HG03135 (cell line): ENCODE data around the gene ITIH2.
"Not testable (repeated sequence)": the region's sequence is repeated elsewhere in the genome, so short reads cannot be mapped to it uniquely, and the experiment has no call there.

ENCODE experiments used
- ATAC-seq: cut with Tn5 transposase; IDR thresholded peaks from one replicate; pipeline ENCODE4 v1.9.1; 2021; ENCODE audit warnings: mild to moderate bottlenecking, moderate library complexity; ENCODE audit not compliant: unreplicated experiment

ITIH2 gene

DNA sequence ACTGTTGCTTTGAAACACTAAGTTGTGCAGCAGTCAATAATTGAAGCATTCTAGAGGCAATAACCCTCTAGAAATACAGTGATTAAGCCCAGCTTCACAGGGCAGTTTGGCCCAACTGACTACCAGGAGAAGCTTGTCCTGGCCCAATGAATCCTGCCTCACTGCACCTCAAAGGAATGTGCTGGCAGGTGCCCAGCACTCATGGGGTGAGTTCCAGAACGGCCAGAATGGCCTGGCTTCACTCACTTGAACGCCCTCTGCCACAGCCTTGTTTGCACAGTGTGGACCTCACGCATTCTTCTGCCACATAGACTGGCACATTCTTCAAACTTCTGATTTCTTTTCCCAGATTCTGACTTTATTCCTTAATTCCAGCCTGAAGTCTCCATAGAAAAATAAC is 6.6 kb upstream of the ITIH2 start:
- no peak for ATAC-seq

DNA sequence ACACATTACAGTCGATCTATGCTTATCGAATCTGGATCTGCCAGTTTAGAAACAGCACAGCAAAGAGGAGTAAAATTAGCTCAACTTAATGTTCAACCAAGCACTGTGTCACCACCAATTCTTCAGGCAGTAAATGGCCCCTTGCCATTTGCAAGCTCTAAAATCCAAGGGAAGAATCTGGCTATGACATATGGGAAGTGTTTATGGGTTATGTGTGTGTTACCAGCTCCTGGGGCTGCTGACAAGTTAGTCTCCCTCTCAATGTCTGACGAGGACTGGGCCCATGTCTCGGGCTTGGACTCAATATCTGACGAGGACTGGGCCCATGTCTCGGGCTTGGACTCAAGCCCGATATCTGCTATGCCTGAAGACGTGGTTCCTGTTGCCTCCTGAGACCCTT is 5.7 kb upstream of the ITIH2 start:
- no peak for ATAC-seq

DNA sequence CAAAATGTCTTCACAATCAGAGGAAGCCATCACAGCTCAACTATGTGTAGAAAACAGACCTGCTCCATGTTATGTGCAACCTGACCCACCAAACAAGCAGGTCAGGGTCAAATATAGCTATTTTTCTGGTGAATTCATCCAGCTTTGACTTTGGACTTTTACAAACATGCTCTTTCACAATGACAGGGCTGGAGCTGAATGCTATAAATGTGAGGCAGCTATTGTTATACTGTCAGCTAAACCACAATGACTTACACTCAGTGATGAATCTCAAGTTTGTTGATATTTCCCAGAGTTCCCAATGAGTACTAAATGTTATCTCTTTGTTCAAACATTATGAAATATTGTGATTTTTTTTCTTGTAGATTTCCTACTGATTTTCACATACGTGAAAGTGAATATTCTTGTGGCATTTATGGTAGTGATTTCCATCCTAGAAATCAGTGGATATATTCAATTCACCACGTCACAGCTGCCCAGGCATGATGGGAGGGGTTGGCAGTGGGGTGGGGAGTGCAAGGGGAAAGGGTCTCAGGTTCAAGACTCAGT is 2.5 kb upstream of the ITIH2 start:
- no peak for ATAC-seq

DNA sequence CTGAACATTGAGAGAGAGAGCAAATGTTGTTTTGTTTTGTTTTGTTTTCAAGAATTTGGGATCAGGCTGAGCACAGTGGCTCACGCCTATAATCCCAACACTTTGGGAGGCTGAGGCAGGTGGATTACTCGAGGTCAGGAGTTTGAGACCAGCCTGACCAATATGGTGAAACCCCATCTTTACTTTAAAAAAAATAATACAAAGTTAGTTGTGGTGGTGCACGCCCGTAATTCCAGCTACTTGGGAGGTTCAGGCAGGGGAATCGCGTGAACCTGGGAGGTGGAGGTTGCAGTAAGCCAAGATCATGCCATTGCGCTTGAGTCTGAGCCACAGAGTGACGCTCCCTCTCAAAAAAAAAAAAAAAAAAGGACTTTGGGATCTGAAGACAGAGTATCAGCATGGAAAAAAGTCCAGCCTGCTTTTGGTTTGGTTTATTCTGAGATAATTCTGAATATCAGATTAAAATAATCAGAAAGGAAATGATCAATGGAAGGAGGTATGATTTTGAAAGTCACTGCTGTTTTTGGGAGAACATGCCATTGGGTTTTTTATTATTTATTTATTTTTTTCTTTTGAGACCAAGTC is 1.9 kb upstream of the ITIH2 start:
- ATAC-seq = no peak

DNA sequence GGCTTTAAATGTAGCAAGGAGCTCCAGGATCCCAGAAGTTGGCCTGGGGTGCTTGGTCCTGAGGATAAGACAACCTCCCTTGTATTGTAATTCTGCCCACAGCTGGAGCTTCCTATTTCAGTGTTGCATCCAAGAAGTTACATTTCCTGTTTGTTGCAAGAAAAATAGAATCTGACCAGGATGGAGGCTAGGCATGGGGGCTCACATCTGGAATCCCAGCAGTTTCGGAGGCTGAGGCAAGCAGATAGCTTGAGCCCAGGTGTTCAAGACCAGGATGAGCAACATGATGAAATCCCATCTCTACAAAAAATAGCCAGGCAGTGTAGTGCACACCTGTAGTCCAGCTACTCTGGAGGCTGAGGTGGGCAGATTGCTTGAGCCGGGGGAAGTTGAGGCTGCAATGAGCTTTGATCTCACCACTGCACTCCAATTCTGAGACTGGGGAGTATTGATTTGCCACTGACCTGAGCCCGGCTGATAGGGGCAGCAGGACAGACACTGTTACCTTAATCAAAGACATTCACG is 766 bp upstream of the ITIH2 start:
- ATAC-seq = no peak

DNA sequence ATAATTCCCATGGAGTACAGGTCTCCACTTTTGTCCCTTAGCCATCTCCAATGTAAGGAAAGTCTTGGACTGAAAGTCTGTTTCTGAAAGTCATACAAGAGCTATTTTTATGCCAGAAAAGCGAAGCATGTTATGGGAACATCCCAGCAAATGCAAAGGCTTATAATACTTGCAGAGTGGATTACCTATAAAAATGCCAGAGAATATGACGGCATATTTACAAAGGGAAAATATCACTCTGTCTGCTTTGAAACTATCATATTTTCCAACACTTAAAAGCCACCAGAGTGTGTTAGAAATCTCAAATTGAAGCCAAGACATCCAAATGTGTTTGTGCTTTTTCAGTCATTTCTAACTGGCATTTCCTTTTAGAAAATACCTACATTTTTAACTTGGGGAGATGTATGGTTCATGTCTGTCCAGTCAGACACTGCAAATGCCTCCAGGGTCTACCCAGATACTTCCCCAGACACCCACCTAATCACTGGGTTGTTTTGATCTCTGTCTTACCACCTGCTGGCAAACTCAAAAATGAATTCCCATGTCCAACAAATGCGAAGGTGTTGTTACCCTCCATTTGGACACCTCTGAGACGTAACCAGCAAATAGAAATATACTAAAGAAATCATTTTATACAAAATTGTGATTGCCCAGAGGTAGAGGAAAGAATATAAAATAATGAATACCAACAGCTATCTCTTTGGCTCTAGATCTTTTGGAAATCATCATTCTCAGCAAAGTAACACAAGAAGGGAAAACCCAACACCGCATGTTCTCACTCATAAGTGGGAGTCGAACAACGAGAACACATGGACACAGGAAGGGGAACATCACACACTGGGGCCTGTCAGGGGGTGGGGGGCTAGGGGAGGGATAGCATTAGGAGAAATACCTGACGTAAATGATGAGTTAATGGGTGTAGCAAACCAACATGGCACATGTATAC is 1.2 kb downstream of the ITIH2 start:
- no peak for ATAC-seq

DNA sequence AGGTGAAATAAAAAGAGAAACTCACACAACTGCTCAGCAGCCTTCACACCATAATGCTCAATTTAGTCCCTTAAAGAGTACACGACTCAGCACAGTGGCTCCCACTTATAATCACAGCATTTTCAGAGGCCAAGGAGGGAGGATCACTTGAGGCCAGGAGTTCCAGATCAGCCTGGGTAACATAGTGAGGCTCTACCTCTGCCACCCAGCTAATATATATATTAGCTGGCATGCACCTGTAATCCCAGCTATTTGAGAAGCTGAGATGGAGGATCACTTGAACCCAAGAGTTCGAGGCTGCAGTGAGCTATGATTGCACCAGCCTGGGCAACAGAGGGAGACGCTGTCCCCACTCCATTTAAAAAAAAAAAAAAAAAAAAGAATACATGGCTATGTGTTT is 2.2 kb downstream of the ITIH2 start:
- ATAC-seq = no peak

DNA sequence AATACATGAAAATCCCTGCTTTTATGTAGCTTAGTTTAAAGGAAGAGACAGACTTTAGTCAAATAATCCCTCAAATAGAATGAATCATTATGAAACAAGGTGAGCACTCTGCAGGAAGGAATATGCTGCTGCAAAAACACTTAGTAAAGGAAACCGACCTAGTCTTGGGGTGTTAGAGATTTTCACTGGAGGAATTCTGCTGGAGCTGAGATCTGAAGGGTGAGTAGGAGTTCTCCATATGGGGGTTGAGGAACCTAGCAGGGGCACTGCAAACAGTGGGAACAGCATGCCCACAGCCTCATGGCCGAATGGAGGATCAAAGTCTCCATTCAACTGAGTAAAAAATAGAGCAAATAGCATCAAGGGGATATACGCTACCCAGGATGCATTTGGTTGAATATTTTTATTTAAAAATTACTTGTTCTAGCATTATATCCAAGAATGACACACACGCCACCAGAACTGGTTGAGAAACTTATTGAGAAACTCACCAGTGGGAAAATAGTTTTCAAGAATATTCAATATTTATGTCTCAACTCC is 3.5 kb downstream of the ITIH2 start:
- ATAC-seq = no peak

DNA sequence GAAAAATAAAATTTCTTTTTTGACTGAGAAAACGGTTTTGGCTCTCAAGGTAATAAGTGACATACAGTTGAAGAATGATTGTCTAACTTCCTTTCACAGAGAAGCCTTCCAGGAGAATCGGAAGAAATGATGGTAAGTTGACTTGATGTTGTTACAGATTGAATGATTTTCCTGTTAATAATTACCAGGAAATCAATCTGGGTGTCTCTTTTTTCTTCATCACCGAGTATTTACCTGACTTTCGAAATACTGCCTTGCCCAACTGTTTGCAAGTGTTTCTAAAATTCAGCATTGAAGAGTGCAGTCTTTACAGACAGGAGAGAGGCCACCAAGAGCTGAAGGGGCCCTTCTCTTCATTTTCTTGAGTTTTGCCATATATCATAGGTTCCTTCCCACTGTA is 4.0 kb downstream of the ITIH2 start:
- no peak for ATAC-seq

DNA sequence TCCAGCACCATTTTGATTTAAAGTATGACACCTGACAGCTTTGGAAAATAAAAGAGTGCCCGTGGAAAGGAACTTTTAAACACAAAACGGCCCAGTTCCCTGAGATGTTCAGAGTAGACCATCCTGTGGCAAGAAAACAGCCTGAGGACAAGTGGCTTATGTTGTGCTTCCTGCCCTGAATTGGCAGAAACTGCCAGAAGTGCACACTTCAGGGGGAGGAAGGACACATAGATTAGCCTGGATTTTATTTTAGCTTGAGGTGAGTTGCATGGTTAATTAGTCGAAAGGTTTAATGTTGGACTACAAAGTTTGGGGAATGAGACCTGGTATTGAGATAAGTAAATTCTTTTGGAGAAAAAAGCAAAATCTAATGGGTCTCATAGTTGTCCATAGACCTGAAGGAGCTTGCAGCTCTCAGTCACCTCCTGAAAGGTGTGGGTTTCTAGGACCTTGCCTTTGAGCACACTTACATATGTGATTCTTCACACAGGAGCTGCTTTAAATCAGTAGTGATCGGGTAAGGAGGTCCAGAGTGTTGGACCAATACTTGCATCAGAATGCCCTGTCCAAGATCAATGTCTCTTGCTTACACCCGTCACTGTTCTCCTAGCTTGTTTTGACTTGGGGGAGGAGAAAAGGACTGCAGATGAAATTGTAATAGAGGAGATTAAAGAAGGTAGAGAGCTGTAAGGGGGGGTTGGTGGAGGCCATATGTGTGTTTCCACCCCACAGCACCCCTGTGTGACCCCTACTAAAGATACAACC is 4.9 kb downstream of the ITIH2 start:
- no peak for ATAC-seq

DNA sequence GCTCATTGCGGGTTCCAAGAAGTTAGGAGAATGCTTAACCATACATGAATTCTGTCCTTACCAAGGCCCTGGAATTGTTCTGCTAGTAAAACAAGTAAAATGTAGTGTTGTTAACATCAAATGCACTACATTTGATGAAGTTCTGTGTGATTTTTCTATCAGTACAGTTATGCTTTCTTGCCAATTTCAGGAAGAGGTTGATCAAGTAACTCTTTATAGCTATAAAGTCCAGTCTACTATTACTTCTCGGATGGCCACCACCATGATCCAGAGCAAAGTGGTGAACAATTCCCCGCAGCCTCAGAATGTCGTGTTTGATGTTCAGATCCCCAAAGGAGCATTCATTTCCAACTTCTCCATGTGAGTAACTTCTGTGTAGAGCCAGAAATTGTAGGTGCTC is 5.7 kb downstream of the ITIH2 start:
- no peak for ATAC-seq

DNA sequence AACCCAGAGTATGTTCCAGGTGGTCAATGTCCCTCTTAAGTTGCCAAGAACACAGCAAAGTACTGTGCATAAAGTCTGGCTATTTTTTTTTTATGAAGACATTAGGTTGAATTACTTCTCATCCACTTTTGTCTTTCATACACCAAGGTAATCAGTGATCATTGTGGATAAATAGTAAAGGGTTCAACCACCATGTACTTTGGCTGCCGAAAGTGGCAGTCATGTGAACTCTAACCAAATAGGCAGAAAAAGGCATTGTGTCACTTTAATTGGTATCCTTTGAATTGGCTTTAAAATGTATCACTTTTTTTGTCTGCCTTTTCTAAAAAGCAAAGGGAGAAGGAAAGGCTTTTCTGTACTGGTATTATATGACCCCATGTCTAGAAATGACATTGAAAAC is 7.3 kb downstream of the ITIH2 start:
- ATAC-seq = no peak

DNA sequence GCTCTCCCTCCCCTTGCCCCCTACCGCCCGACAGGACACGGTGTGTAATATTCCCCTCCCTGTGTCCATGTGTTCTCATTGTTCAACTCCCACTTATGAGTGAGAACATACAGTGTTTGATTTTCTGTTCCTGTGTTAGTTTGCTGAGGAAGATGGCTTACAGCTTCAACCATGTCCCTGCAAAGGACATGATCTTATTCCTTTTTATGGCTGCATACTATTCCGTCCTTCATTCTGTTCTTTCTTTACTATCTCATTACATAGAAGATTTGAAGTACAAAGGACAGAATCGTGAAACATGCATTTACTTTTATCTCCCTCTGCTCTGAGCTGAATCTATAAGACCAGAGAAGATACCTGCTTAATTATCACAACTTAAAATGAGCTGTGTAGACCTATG is 8.0 kb downstream of the ITIH2 start:
- ATAC-seq = not testable (repeated sequence)

DNA sequence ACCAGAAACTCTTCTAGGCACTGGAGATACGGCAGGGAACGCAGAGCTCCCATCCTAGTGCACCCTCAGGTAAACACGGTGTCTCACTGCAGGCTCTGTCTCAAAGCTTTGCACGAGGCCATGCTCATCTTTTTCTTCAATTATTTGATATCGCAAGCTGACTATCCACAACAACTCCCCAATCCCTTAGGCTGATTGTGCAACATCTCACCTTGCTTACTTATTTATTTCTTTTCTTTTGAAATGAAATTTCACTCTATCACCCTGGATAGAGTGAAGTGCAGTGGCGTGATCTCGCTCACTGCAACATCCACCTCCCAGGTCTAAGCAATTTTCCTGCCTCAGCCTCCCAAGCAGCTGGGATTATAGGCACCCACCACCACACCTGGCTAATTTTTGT is 12.4 kb downstream of the ITIH2 start:
- no peak for ATAC-seq

DNA sequence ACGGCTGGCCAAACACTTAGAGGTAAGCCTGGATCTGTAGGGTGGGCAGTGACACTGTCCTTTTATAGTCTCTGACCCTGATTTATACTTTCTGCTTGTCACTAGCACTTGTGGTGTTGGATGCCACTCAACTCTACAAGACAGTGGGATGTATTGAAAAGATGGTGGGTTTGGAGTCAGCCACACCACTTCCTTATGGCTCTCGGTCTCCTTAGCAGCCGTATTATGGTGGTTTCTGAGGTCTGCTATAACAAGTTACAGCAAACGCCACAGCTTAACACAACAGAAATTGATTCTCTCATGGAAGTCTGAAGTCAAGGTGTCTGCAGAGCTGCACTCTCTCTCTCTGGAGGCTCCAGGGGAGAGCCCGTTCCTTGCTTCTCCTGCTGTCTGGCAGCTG is 14.7 kb downstream of the ITIH2 start:
- ATAC-seq = no peak

DNA sequence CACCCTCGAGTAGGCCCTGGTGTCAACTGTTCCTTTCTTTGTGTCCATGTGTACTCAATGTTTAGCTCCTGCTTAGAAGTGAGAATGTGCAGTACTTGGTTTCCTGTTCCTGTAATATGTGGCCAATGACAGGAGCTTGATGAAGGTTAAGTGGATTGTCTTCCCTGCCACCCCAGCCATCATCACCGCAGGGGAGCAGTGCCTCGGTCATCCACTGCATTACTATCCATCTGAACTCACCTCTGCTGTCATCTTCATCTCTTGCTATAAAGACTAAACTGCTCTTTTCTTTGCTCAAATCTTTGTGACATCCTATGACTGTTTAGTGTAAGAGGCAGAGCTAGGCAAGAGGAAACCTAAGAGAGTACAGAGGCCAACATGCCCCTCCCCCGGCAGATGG is 15.6 kb downstream of the ITIH2 start:
- ATAC-seq = no peak

DNA sequence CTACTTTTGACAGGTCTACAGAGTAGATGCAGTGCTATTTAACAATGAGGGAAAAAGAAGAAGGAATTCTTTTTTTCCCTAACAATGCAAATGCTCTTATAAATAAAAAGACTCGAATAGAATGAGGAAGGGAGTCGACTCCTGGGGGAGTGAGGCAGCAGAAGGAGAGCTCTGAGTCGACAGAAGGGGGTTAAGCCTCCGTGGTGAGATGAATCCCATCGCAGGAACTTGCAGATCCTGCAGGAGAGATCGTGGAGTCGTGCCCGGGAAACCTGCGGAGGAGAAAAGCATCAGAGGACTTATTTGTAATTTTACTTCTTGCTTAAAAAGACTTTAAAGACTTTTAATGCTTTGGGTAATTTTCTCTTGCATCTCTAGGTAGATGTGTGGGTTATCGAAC is 17.4 kb downstream of the ITIH2 start:
- no peak for ATAC-seq

DNA sequence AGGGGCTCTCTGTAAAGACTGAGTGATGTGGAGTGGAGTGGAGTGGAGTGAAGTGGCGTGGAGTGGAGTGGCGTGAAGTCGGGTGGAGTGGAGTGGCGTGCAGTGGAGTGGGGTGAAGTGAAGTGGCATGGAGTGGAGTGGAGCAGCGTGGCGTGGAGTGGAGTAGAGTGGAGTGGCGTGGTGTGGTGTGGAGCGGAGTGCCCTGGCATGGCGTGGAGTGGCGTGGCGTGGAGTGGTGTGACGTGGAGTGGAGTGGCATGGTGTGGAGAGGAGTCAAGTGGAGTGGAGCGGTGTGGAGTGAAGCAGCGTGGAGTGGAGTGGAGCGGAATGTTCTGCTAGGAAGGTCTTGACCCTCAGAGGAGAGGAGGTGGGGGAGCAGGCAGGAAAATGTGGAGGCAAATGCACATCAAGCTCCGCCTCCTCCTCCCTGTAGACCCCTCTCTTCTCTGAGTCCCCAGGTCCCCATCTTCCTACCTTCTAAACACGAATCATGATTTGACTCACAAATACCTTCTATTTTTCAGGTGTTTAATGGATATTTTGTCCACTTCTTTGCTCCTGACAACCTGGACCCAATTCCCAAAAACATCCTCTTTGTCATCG is 19.9 kb downstream of the ITIH2 start:
- no peak for ATAC-seq

DNA sequence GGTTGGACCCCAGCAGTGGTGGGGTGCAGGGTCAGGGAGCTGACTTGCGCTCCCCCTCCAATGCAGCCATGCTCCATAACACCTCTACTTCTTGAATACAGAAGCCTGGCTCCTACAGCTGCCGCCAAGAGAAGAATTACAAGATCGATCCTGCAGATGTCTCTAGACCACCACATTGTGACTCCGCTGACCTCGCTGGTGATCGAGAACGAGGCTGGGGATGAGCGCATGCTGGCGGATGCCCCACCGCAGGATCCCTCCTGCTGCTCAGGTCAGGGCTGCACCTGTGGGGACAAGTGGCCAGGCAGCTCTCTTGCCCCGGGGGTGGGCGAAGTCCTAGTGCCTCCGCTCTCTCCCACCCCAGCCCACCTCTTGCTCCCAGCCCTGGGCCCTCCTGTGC is 31.7 kb downstream of the ITIH2 start:
- ATAC-seq = no peak

DNA sequence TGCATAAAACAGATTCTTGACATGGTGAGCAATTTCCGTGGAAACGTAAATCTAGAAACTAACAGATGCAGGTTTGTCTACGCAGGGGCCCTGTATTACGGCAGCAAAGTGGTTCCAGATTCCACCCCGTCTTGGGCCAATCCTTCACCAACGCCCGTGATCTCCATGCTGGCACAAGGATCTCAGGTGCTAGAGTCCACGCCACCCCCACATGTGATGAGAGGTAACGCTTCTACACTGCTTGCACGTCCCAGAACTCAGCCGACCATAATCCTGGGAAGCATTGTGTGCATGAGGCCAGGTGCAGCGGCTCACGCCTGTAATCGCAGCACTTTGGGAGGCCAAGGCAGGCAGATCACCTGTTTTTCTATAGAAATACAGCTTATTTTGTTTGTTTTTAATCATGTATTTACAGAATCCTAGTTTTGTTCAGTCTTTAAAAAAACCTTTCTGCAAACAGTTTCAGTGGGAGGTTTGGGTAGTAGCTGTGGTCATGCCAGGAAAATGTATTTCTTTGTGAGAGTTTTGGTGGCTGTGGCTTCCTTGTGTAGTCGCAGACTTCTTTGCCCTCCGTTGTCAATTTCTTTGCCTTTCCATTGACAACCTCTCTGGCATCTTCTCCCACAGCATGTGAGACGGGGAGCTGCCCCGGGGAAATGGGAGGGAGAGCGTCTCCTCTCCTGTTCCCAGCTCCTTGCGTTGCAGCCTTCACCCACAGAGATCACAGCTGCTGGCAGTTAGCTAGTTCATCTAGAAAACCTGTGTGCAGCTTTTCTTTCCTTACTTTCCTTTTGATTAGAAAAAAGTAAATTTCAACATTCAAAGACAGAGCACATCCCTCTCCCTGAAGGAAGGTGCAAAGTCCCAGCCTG is 35.7 kb downstream of the ITIH2 start:
- no peak for ATAC-seq
